Measurements from ENCODE around the gene SNAP29. TPM values are rescaled to one million over a fixed set of nuclear protein-coding genes. Genes with fewer than 3 reads are reported as not detected.

SNAP29 gene
- total and polyA plus RNA-seq, 9 of the 15 experiments (the other 6 are each of a cell fraction or from before 2014, with no cell fraction given), result 19.5 to 250 (median 75.9) TPM

DNA sequence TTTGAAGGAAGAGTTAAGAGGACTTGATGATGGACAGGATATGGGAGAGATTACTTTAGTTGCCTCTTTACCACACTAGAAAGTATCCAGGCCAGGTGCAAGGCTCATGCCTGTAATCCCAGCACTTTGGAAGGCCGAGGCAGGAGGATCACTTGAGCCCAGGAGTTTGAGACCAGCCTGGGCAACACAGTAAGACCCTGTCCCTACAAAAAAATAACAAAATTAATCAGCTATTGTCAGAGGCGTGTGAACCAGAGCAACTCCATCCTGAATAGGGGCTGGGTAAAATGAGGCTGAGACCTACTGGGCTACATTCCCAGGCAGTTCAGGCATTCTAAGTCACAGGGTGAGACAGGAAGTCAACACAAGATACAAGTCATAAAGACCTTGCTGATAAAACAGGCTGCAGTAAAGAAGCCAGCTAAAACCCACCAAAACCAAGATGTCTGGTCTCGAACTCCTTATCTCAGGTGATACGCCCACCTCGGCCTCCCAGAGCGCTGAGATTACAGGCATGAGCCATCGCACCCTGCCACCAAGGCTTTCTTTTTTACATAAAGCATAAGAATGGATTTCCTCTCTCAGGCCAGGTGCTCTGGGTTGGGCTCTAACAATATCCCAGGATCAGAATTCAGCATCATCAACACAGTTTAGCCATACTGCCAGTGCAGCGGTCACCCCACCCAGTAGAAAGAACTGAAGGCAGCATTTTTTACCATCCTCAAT is 18.0 kb upstream of the SNAP29 start (continued):
- TF ChIP-seq PCBP2 (IDR thresholded peaks at IDR 0.05; ENCODE audit: low read depth, low read length, poor library complexity, severe bottlenecking) (no peak), ZNF121 (CRISPR knock-in tag; conservative IDR thresholded peaks at IDR 0.05) (peak; percentile 78), ZNF133 (CRISPR knock-in tag; IDR thresholded peaks at IDR 0.05) (peak; percentile 69; the same call in 1 of the 2 replicates), TBL1XR1 (IDR thresholded peaks at IDR 0.05; ENCODE audit: low read length in 2 of 2) (peak in 1 of 2 experiments; percentile 25; a peak in 1 of 4 replicates), KDM1A (IDR thresholded peaks at IDR 0.05) (peak; percentile 90 to 93), RUNX1 (IDR thresholded peaks at IDR 0.05; ENCODE audit: low read depth) (peak; percentile 60; the same call in 1 of the 2 replicates), ZNF445 (CRISPR knock-in tag; IDR thresholded peaks at IDR 0.05; ENCODE audit: low read depth) (no peak), SMARCE1 (IDR thresholded peaks at IDR 0.05) (peak; percentile 52; the same call in 1 of the 2 replicates), RCOR1 (IDR thresholded peaks at IDR 0.05; ENCODE audit: borderline replicate concordance in 1 of 2, low read depth in 2 of 2, low read length in 2 of 2) (peak; percentile 52 to 97; a peak in 3 of 4 replicates), KLF13 (tag; IDR thresholded peaks at IDR 0.05; ENCODE audit: borderline replicate concordance, low read depth) (peak; percentile 85; the same call in 1 of the 2 replicates), ZNF583 (CRISPR knock-in tag; IDR thresholded peaks at IDR 0.05) (peak; percentile 71; the same call in 1 of the 2 replicates)
- TF ChIP-seq, protein P1, sequence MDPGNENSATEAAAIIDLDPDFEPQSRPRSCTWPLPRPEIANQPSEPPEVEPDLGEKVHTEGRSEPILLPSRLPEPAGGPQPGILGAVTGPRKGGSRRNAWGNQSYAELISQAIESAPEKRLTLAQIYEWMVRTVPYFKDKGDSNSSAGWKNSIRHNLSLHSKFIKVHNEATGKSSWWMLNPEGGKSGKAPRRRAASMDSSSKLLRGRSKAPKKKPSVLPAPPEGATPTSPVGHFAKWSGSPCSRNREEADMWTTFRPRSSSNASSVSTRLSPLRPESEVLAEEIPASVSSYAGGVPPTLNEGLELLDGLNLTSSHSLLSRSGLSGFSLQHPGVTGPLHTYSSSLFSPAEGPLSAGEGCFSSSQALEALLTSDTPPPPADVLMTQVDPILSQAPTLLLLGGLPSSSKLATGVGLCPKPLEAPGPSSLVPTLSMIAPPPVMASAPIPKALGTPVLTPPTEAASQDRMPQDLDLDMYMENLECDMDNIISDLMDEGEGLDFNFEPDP (CRISPR knock-in tag; IDR thresholded peaks at IDR 0.05), result no peak
- TF ChIP-seq, protein P2, sequence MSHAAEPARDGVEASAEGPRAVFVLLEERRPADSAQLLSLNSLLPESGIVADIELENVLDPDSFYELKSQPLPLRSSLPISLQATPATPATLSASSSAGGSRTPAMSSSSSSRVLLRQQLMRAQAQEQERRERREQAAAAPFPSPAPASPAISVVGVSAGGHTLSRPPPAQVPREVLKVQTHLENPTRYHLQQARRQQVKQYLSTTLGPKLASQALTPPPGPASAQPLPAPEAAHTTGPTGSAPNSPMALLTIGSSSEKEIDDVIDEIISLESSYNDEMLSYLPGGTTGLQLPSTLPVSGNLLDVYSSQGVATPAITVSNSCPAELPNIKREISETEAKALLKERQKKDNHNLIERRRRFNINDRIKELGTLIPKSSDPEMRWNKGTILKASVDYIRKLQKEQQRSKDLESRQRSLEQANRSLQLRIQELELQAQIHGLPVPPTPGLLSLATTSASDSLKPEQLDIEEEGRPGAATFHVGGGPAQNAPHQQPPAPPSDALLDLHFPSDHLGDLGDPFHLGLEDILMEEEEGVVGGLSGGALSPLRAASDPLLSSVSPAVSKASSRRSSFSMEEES (CRISPR knock-in tag; IDR thresholded peaks at IDR 0.05), result peak; percentile 40
- TF ChIP-seq, protein P3, sequence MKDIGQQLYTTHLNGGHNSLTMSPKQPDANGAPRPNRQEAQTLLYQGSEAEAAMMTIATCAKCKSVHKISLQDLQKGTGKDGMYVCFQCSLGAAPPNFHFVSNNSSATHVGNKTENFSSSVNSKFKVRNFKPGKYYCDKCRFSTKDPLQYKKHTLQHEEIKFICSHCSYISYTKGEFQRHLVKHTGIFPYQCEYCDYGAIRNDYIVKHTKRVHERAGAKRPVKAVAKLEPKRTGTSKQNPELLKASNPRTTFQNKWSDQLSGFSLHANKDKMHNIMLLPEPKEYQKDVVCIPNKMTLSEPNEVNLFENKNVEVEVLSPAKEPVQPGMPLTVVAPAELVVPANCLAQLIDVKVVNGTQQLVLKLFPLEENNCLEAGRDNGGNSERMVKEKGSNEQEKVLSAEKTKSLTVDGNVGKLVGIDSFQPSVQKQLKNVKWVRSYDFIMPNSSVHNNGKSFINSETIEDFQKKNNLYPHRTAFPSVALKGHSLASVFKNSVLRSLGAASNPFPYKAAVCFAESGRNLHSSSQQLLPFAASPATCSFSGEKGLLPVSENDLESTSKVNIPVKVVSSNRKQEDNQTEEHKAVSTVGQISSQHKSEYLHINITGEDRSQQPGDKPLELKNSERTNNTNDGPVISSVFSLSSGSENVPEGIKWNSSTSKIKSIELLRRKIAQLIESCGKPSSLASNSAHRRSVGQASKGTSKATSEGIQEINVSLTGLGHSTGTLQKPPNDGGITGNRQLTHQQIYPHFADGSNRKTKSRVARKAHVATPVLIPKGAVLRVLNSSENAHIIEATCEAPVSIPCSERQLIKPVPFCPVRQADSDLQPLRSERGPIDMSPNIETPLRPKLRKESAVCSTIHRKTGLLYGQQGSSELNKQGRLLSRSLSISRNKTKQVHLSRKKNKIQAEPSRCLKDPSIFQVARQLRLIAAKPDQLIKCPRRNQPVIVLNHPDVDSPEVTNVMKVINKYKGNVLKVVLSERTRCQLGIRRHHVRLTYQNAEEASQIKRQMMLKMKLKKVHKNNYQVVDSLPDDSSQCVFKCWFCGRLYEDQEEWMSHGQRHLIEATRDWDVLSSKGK (CRISPR knock-in tag; IDR thresholded peaks at IDR 0.05), result no peak
- TF ChIP-seq, protein P4, sequence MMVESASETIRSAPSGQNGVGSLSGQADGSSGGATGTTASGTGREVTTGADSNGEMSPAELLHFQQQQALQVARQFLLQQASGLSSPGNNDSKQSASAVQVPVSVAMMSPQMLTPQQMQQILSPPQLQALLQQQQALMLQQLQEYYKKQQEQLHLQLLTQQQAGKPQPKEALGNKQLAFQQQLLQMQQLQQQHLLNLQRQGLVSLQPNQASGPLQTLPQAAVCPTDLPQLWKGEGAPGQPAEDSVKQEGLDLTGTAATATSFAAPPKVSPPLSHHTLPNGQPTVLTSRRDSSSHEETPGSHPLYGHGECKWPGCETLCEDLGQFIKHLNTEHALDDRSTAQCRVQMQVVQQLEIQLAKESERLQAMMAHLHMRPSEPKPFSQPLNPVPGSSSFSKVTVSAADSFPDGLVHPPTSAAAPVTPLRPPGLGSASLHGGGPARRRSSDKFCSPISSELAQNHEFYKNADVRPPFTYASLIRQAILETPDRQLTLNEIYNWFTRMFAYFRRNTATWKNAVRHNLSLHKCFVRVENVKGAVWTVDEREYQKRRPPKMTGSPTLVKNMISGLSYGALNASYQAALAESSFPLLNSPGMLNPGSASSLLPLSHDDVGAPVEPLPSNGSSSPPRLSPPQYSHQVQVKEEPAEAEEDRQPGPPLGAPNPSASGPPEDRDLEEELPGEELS (CRISPR knock-in tag; IDR thresholded peaks at IDR 0.05; ENCODE audit: borderline replicate concordance), result no peak
- TF ChIP-seq, protein P5, sequence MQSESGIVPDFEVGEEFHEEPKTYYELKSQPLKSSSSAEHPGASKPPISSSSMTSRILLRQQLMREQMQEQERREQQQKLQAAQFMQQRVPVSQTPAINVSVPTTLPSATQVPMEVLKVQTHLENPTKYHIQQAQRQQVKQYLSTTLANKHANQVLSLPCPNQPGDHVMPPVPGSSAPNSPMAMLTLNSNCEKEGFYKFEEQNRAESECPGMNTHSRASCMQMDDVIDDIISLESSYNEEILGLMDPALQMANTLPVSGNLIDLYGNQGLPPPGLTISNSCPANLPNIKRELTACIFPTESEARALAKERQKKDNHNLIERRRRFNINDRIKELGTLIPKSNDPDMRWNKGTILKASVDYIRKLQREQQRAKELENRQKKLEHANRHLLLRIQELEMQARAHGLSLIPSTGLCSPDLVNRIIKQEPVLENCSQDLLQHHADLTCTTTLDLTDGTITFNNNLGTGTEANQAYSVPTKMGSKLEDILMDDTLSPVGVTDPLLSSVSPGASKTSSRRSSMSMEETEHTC (IDR thresholded peaks at IDR 0.05), result peak; percentile 83
